ENCODE data around the gene PKLR.
"Not testable (repeated sequence)": the region's sequence is repeated elsewhere in the genome, so short reads cannot be mapped to it uniquely, and the experiment has no call there.

PKLR gene

GRCh38 chr1:155318082-155318481, 16.8 kb upstream of the PKLR start:
- no peak for DNase-seq (ENCODE audit: low read depth)

GRCh38 chr1:155316922-155317321, 15.7 kb upstream of the PKLR start:
- no peak for DNase-seq (ENCODE audit: low read depth)

GRCh38 chr1:155313261-155313660, 12.0 kb upstream of the PKLR start:
- no peak for DNase-seq (ENCODE audit: low read depth)

GRCh38 chr1:155309423-155310021, 8.3 kb upstream of the PKLR start:
- peak; percentile 34 for DNase-seq (ENCODE audit: low read depth)

- peak; percentile 98 for DNase-seq (ENCODE audit: low read depth)
These were observed 7.5 kb upstream of the PKLR start, which contains the start of gene FDPS for GRCh38 chr1:155308493-155309422. Gene FDPS, plus strand, starts transcription at chr1:155308866. Its CDS starts 924 bp downstream, at chr1:155309790.

- peak; percentile 79 for DNase-seq (ENCODE audit: low read depth)
These were observed 6.1 kb upstream of the PKLR start for GRCh38 chr1:155307247-155307740.

- no peak for DNase-seq (ENCODE audit: low read depth)
These were observed 4.7 kb upstream of the PKLR start for GRCh38 chr1:155305881-155306391.

GRCh38 chr1:155304558-155305063, 3.4 kb upstream of the PKLR start:
- no peak for DNase-seq (ENCODE audit: low read depth)

GRCh38 chr1:155300553-155301329, 497 bp downstream of the PKLR start:
- DNase-seq (ENCODE audit: low read depth): no peak

GRCh38 chr1:155300024-155300423, 1.2 kb downstream of the PKLR start:
- no peak for DNase-seq (ENCODE audit: low read depth)

GRCh38 chr1:155297384-155297783, 3.9 kb downstream of the PKLR start:
- DNase-seq (ENCODE audit: low read depth): no peak

- no peak for DNase-seq (ENCODE audit: low read depth)
These were observed 4.6 kb downstream of the PKLR start for GRCh38 chr1:155296661-155297060.

GRCh38 chr1:155295942-155296267, 5.3 kb downstream of the PKLR start:
- DNase-seq (ENCODE audit: low read depth): no peak

- DNase-seq (ENCODE audit: low read depth): no peak
These were observed 5.9 kb downstream of the PKLR start for GRCh38 chr1:155295183-155295941.

GRCh38 chr1:155294520-155295182, 6.6 kb downstream of the PKLR start:
- DNase-seq (ENCODE audit: low read depth): no peak

GRCh38 chr1:155293086-155293749, 8.0 kb downstream of the PKLR start:
- DNase-seq (ENCODE audit: low read depth): no peak

- not testable (repeated sequence) for DNase-seq (ENCODE audit: low read depth)
These were observed 10.2 kb downstream of the PKLR start for GRCh38 chr1:155291006-155291405.

- no peak for DNase-seq (ENCODE audit: low read depth)
These were observed 13.2 kb downstream of the PKLR start for GRCh38 chr1:155287987-155288543.

GRCh38 chr1:155286544-155286943, 14.7 kb downstream of the PKLR start:
- no peak for DNase-seq (ENCODE audit: low read depth)

- DNase-seq (ENCODE audit: low read depth): no peak
These were observed 15.6 kb downstream of the PKLR start for GRCh38 chr1:155285631-155286044.
